HCT116 (cell line): ENCODE data around the gene SH3BGR. TPM values are rescaled to one million over a fixed set of nuclear protein-coding genes. Genes with fewer than 3 reads are reported as not detected.

Source experiments
- ATAC-seq: fragments of 200-7000 bp; cut with Tn5 transposase; 2 replicates; pipeline ENCODE4 v1.9.1; 2020; ENCODE audit warnings: mild to moderate bottlenecking, moderate library complexity
- BruUV-seq: library from RNA; stranded (reverse); fragments of 400-500 nt; replicated peaks from 2 replicates; lab custom pipeline; 2021; lab: Mats Ljungman, UMichigan
- CTCF ChIA-PET: fragments of 300-600 bp; sonication (Branson Sonifier 250); formaldehyde crosslinking; loops from one replicate; lab custom pipeline; 2021; ENCODE audit warnings: antibody characterized with exemption; lab: Charles Lee
- POLR2A ChIA-PET: fragments of 300-600, 350-600 bp; sonication (Branson Sonifier 250); formaldehyde crosslinking; loops from one replicate; lab custom pipeline; 2021; ENCODE audit warnings: antibody characterized with exemption; lab: Charles Lee
- RAD21 ChIA-PET, 2 experiments: fragments of 300-600 bp; sonication (Branson Sonifier 250); formaldehyde crosslinking; loops; one replicate each; lab custom pipeline; 2023; ENCODE audit warnings: low total read pairs in 2 of 2; ENCODE audit not compliant: uncharacterized antibody in 2 of 2, unreplicated experiment in 2 of 2, low non-redundant PET in 1 of 2; lab: Charles Lee
- DNase-seq: peaks from one replicate; pipeline ENCODE4 v3.0.0-alpha.2; 2010; ENCODE audit warnings: low read depth, low spot score
- H2AFZ ChIP-seq: fragments of 200-600 bp; shearing (Covaris generic), sonication (generic); 2 replicates; pipeline ENCODE4 v1.6.1; 2017; ENCODE audit warnings: low read depth, mixed run types, mixed read lengths, antibody characterized with exemption, low read length; ENCODE audit not compliant: poor library complexity, severe bottlenecking
- H3K27ac ChIP-seq: 2 replicates; pipeline ENCODE4 v1.5.1; 2012; ENCODE audit warnings: low read depth, low read length
- H3K27me3 ChIP-seq: fragments of 200-600 bp; sonication (generic); 2 replicates; pipeline ENCODE4 v1.6.1; 2016; ENCODE audit warnings: mixed run types, low read length, mixed read lengths; ENCODE audit not compliant: insufficient read depth
- H3K36me3 ChIP-seq, 2 experiments: fragments of 200-500 bp in 1 of 2; fragments of 200-600 bp in 1 of 2; sonication (Bioruptor generic) in 1 of 2; sonication (generic) in 1 of 2; 2 replicates each; pipeline versions ENCODE4 v1.5.1 to v1.6.1; 2014 to 2016; ENCODE audit warnings: low read length in 2 of 2, inconsistent platforms in 1 of 2, mixed read lengths in 1 of 2, mixed run types in 1 of 2; ENCODE audit not compliant: insufficient read depth in 2 of 2, control insufficient read depth in 1 of 2
- H3K4me1 ChIP-seq, 2 experiments: fragments of 200-600 bp in 1 of 2; sonication (generic) in 1 of 2; 2 replicates each; pipeline versions ENCODE4 v1.5.1 to v1.6.1; 2012 to 2017; ENCODE audit warnings: low read length in 2 of 2, inconsistent platforms in 1 of 2, mild to moderate bottlenecking in 1 of 2, mixed read lengths in 1 of 2, mixed run types in 1 of 2, moderate library complexity in 1 of 2; ENCODE audit not compliant: insufficient read depth in 2 of 2, control insufficient read depth in 1 of 2
- H3K4me2 ChIP-seq: fragments of 200-600 bp; sonication (generic); 2 replicates; pipeline ENCODE4 v1.6.1; 2017; ENCODE audit warnings: mixed run types, low read length, mixed read lengths
- H3K4me3 ChIP-seq, 2 experiments: fragments of 200-600 bp in 1 of 2; sonication (generic) in 1 of 2; replicated peaks in 1 of 2; 2 replicates each; pipeline ENCODE4 v1.5.1; 2011 to 2016; ENCODE audit warnings: low read length in 2 of 2, control low read depth in 1 of 2, low read depth in 1 of 2, mild to moderate bottlenecking in 1 of 2, mixed read lengths in 1 of 2, mixed run types in 1 of 2
- H3K79me2 ChIP-seq: fragments of 200-600 bp; sonication (generic); 2 replicates; pipeline ENCODE4 v1.6.1; 2017; ENCODE audit warnings: mild to moderate bottlenecking, mixed run types, low read length, moderate library complexity, mixed read lengths; ENCODE audit not compliant: insufficient read depth
- H3K9ac ChIP-seq: fragments of 200-600 bp; sonication (generic); 2 replicates; pipeline ENCODE4 v1.6.1; 2016; ENCODE audit warnings: low read length, mixed read lengths
- H3K9me2 ChIP-seq: fragments of 200-600 bp; sonication (generic), shearing (Covaris generic); 2 replicates; pipeline ENCODE4 v1.6.1; 2017; ENCODE audit warnings: mixed run types, mild to moderate bottlenecking, moderate library complexity; ENCODE audit not compliant: insufficient read depth
- H3K9me3 ChIP-seq, 2 experiments: fragments of 200-500 bp in 1 of 2; fragments of 200-600 bp in 1 of 2; sonication (Bioruptor generic) in 1 of 2; sonication (generic) in 1 of 2; 2 replicates each; pipeline ENCODE4 v1.6.1; 2014 to 2017; ENCODE audit warnings: low read length in 2 of 2, mixed read lengths in 2 of 2, inconsistent platforms in 1 of 2, low read depth in 1 of 2, mild to moderate bottlenecking in 1 of 2, mixed run types in 1 of 2, moderate library complexity in 1 of 2; ENCODE audit not compliant: control insufficient read depth in 1 of 2, insufficient read depth in 1 of 2
- H4K20me1 ChIP-seq: fragments of 200-600 bp; sonication (generic), shearing (Covaris generic); 2 replicates; pipeline ENCODE4 v1.6.1; 2017; ENCODE audit warnings: mixed run types, mild to moderate bottlenecking, moderate library complexity; ENCODE audit not compliant: insufficient read depth
- CBX3 ChIP-seq: IDR thresholded peaks from 2 replicates; pipeline ENCODE4 v1.6.1; 2012; ENCODE audit warnings: low read depth
- CEBPB ChIP-seq: IDR thresholded peaks from 2 replicates; pipeline ENCODE4 v1.6.1; 2012; ENCODE audit warnings: low read depth
- EGR1 ChIP-seq: IDR thresholded peaks from 2 replicates; pipeline ENCODE4 v1.6.1; 2012; ENCODE audit warnings: low read depth
- ELF1 ChIP-seq: IDR thresholded peaks from 2 replicates; pipeline ENCODE4 v1.6.1; 2012; ENCODE audit warnings: low read depth, borderline replicate concordance
- EZH2 ChIP-seq: fragments of 200-600 bp; sonication (generic); IDR thresholded peaks from 2 replicates; pipeline ENCODE4 v1.6.1; 2017; ENCODE audit warnings: antibody characterized with exemption, mixed run types
- FOSL1 ChIP-seq: IDR thresholded peaks from 2 replicates; pipeline ENCODE4 v1.6.1; 2012; ENCODE audit warnings: low read depth
- JUND ChIP-seq: IDR thresholded peaks from 2 replicates; pipeline ENCODE4 v1.6.1; 2012
- MAX ChIP-seq: IDR thresholded peaks from 2 replicates; pipeline ENCODE4 v1.6.1; 2012
- POLR2AphosphoS5 ChIP-seq: IDR thresholded peaks from 2 replicates; pipeline ENCODE4 v1.6.1; 2011; ENCODE audit warnings: mild to moderate bottlenecking, low read depth, low read length, moderate library complexity
- RAD21 ChIP-seq: IDR thresholded peaks from 2 replicates; pipeline ENCODE4 v1.6.1; 2012; ENCODE audit warnings: low read depth, mild to moderate bottlenecking
- SIN3A ChIP-seq: IDR thresholded peaks from 2 replicates; pipeline ENCODE4 v1.6.1; 2012; ENCODE audit warnings: low read depth
- SRF ChIP-seq: IDR thresholded peaks from 2 replicates; pipeline ENCODE4 v1.6.1; 2012; ENCODE audit warnings: low read depth
- TCF7L2 ChIP-seq: IDR thresholded peaks from 2 replicates; pipeline ENCODE4 v1.7.0; 2011; ENCODE audit warnings: borderline replicate concordance, inconsistent platforms; ENCODE audit not compliant: insufficient read depth, insufficient read length; ENCODE audit errors: extremely low read depth
- ZBTB33 ChIP-seq: IDR thresholded peaks from 2 replicates; pipeline ENCODE4 v1.6.1; 2011; ENCODE audit warnings: mild to moderate bottlenecking, low read length, moderate library complexity; ENCODE audit not compliant: insufficient replicate concordance; ENCODE audit errors: extremely low read depth
- intact Hi-C: fragments of 100-400 bp; cut with micrococcal nuclease; formaldehyde crosslinking; loops from 2 replicates; pipeline ENCODE4 v1.10.0; 2022
- total RNA-seq: library from RNA; stranded (reverse); gene quantifications from one replicate; pipeline ENCODE4 v1.2.1, GENCODE V29; 2021; ENCODE audit not compliant: unreplicated experiment

The SH3BGR gene
- total RNA-seq, 1 experiment from 2014 or later = 4.8 TPM

- TF ChIP-seq ELF1 (no peak), CEBPB (no peak), TCF7L2 (no peak), JUND (no peak), RAD21 (no peak), SIN3A (no peak), CBX3 (no peak), FOSL1 (no peak), MAX (no peak), EGR1 (no peak)
- ChIA-PET POLR2A (no interaction called here), CTCF (no interaction called here)
These were observed 58.5 kb downstream of the SH3BGR start for GRCh38 chr21:39510240-39510639.

GRCh38 chr21:39511102-39511501 is 59.3 kb downstream of the SH3BGR start:
- no peak overlapping the region for H3K4me3 ChIP-seq
- no peak for DNase-seq
- no peak overlapping the region for H3K4me2 ChIP-seq
- intact Hi-C loops = no loop called here
- H3K27ac ChIP-seq = no peak overlapping the region
- H3K79me2 ChIP-seq = no peaks in the 10 kb centered on the region
- ChIA-PET POLR2A (no interaction called here), RAD21 (no interaction called here), CTCF (no interaction called here)
- no peaks in the 10 kb centered on the region for H3K4me1 ChIP-seq
- no peaks in the 10 kb centered on the region for H4K20me1 ChIP-seq
- no peaks in the 10 kb centered on the region for H3K9me3 ChIP-seq
- H3K9me2 ChIP-seq = no peaks in the 10 kb centered on the region
- no peak for TF ChIP-seq EGR1
- TF ChIP-seq SRF = no peak
- no peak for TF ChIP-seq ZBTB33
- no peak for TF ChIP-seq POLR2AphosphoS5
- no peak for TF ChIP-seq CEBPB
- no peak for TF ChIP-seq EZH2
- ATAC-seq = no peak
- BruUV-seq = no TSS peak
- H3K9ac ChIP-seq = no peak overlapping the region
- no peaks in the 10 kb centered on the region for H3K36me3 ChIP-seq
- no peaks in the 10 kb centered on the region for H3K27me3 ChIP-seq
- no peak overlapping the region for H2AFZ ChIP-seq

More at GRCh38 chr21:39510240-39510639, 58.5 kb downstream of the SH3BGR start:
- Histone ChIP-seq H3K36me3 (no peaks in the 10 kb centered on the region), H3K9me2 (no peaks in the 10 kb centered on the region), H3K27ac (no peak overlapping the region), H3K27me3 (no peaks in the 10 kb centered on the region), H3K9me3 (no peaks in the 10 kb centered on the region), H2AFZ (no peak overlapping the region), H3K4me1 (no peaks in the 10 kb centered on the region), H3K79me2 (no peaks in the 10 kb centered on the region), H3K4me2 (no peak overlapping the region), H4K20me1 (no peaks in the 10 kb centered on the region), H3K9ac (no peak overlapping the region), H3K4me3 (no peak overlapping the region)
- DNase-seq (no peak), ATAC-seq (no peak)
- RAD21 ChIA-PET = no interaction called here
- intact Hi-C loops = no loop called here
- no TSS peak for BruUV-seq
